Chondrocyte (in vitro differentiated cells): Measurements from ENCODE around the gene SBK1. TPM values are rescaled to one million over a fixed set of nuclear protein-coding genes. Genes with fewer than 3 reads are reported as not detected.

Experiments
- DNase-seq: peaks from one replicate; pipeline ENCODE4 v3.0.0; 2021; ENCODE audit warnings: mixed read lengths, low spot score
- H3K27ac Mint-ChIP-seq: one replicate; pipeline ENCODE4 v1.8.0; 2021; ENCODE audit warnings: mild to moderate bottlenecking, moderate library complexity, mixed read lengths; ENCODE audit not compliant: unreplicated experiment
- H3K27me3 Mint-ChIP-seq: 2 replicates; pipeline ENCODE4 v1.8.0; 2021; ENCODE audit warnings: low read depth, mixed read lengths
- H3K36me3 Mint-ChIP-seq: 2 replicates; pipeline ENCODE4 v1.8.0; 2021; ENCODE audit warnings: low read depth, mixed read lengths
- H3K4me1 Mint-ChIP-seq: 2 replicates; pipeline ENCODE4 v1.8.0; 2021; ENCODE audit warnings: low read depth, mild to moderate bottlenecking, mixed read lengths
- H3K4me3 Mint-ChIP-seq: one replicate; pipeline ENCODE4 v1.8.0; 2021; ENCODE audit warnings: mild to moderate bottlenecking, moderate library complexity, mixed read lengths; ENCODE audit not compliant: unreplicated experiment
- H3K9me3 Mint-ChIP-seq: 2 replicates; pipeline ENCODE4 v1.8.0; 2021; ENCODE audit warnings: low read depth, mixed read lengths
- total RNA-seq: library from RNA; stranded (reverse); gene quantifications from 3 replicates; pipeline ENCODE4 v1.2.1, GENCODE V29; 2021
- TF ChIP-seq, protein P1 (sequence below): fragments of 200-600 bp; sonication (generic); IDR thresholded peaks from 2 replicates; pipeline ENCODE4 v1.5.0; 2021; ENCODE audit warnings: antibody characterized with exemption, mild to moderate bottlenecking, moderate library complexity

The SBK1 gene
- total RNA-seq, 1 donor from 2014 or later: 1.5 TPM

DNA sequence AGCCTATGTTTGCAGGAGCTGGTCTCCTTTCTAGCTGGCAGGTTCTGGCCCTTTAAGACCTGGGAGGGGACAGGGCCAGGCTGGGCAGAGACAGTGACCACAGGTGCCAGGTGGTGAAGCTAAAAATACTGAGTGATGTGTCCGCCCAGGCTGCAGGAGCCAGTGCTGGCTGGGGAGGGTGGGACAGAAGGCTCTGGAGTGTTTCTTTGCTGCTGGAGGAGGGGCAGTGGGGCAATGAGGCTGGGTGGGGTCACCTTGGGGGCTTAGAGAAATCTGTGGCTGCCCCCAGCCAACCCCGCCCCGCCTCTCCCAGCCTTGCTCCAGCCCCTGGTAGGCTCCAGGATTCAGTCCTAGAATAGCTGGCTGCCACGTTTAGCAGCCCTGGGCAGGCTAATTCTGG, 30.4 kb upstream of the SBK1 start:
- TF ChIP-seq, protein P1, sequence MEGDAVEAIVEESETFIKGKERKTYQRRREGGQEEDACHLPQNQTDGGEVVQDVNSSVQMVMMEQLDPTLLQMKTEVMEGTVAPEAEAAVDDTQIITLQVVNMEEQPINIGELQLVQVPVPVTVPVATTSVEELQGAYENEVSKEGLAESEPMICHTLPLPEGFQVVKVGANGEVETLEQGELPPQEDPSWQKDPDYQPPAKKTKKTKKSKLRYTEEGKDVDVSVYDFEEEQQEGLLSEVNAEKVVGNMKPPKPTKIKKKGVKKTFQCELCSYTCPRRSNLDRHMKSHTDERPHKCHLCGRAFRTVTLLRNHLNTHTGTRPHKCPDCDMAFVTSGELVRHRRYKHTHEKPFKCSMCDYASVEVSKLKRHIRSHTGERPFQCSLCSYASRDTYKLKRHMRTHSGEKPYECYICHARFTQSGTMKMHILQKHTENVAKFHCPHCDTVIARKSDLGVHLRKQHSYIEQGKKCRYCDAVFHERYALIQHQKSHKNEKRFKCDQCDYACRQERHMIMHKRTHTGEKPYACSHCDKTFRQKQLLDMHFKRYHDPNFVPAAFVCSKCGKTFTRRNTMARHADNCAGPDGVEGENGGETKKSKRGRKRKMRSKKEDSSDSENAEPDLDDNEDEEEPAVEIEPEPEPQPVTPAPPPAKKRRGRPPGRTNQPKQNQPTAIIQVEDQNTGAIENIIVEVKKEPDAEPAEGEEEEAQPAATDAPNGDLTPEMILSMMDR: no peak
- Mint-ChIP-seq H3K36me3 (peaks cover 2% of the 10 kb centered on the region), H3K27ac (no peak overlapping the region), H3K4me3 (no peak overlapping the region), H3K9me3 (no peaks in the 10 kb centered on the region), H3K27me3 (peaks cover 35% of the 10 kb centered on the region), H3K4me1 (peaks cover 10% of the 10 kb centered on the region)
- DNase-seq: no peak

DNA sequence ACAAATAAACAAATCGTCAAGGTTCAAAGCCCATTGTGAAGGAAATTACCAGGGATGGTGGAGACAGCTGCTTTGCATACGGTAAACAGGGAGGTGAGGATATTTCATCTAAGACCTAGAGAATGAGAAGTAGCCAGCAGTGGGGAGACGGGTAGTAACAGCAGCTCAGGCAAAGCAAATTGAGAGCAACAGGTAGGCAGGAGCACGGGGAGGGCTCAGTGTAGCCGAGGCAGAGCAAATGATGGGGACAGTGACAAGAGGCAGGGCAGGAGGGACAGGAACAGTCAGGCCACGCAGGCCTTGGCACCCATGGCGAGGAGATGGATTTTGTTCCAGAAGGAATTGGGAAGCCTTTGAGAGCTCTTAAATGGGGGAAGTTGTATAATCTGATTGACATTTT, 29.0 kb upstream of the SBK1 start:
- peaks cover 33% of the 10 kb centered on the region for H3K27me3 Mint-ChIP-seq
- peaks cover 2% of the 10 kb centered on the region for H3K36me3 Mint-ChIP-seq

DNA sequence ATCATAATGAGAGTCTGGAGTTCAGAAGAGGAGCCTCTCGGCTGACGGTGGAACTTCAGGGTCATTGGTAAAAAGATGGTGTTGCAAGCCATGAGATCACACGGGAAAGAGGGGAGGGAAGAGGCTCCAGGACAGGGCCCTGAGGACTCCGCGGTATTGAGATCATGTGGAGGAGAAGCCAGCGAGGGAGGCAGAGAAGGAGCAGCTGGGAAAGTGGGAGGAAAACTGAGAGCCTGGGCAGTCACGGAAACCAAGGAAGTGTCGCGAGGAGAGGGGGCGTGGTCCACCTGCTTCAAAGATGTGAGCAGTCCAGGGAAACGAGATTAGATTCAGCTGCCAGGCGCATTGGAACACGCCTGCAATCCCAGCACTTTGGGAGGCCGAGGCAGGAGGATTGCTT, 27.7 kb upstream of the SBK1 start:
- Mint-ChIP-seq H3K4me1 (peaks cover 4% of the 10 kb centered on the region), H3K27me3 (peaks cover 32% of the 10 kb centered on the region), H3K9me3 (no peaks in the 10 kb centered on the region), H3K36me3 (peaks cover 2% of the 10 kb centered on the region), H3K27ac (no peak overlapping the region), H3K4me3 (no peak overlapping the region)
- TF ChIP-seq, protein P1: no peak
- DNase-seq: no peak

More for the DNA sequence above, 29.0 kb upstream of the SBK1 start:
- DNase-seq: no peak
- no peak overlapping the region for H3K27ac Mint-ChIP-seq
- H3K9me3 Mint-ChIP-seq: no peaks in the 10 kb centered on the region
- TF ChIP-seq, protein P1: no peak
- H3K4me3 Mint-ChIP-seq: no peak overlapping the region
- peaks cover 10% of the 10 kb centered on the region for H3K4me1 Mint-ChIP-seq

DNA sequence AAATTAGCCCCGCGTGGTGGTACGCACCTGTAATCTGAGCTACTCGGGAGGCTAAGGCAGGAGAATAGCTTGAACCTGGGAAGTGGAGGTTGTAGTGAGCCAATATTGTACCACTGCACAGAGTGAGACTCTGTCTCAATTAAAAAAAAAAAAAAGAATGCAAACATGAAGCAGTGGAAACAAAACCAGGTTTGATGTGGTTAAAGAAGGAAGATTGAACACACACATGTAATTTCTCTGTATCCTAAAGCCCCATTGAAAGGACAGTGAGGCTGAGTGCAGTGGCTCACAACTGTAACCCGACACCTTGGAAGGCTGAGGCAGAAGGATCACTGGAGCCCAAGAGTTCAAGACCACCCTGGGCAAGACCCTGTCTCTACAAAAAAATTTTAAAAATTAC, 26.5 kb upstream of the SBK1 start:
- Mint-ChIP-seq H3K4me3 (no peak overlapping the region), H3K27ac (no peak overlapping the region), H3K36me3 (peaks cover 2% of the 10 kb centered on the region), H3K4me1 (no peaks in the 10 kb centered on the region), H3K27me3 (peaks cover 24% of the 10 kb centered on the region), H3K9me3 (no peaks in the 10 kb centered on the region)
- DNase-seq: no peak
- TF ChIP-seq, protein P1: no peak

DNA sequence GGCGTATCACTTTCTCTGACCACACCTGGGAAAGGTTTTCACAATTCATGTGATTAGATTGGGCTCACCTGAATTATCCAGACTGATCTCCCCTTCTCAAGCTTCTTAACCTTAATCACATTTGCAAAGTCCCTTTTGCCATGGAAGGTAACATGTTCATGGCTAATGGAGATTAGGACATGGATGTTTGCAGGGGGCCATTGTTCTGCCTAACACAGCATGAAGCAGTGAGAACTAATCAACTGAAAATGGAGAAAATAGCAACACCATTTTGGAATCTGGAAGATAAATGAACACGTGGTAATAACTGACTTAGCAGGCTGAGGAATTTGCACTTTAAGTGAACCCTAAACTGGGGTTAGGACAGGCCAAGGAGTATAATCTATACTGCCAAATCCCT, 25.0 kb upstream of the SBK1 start:
- H3K36me3 Mint-ChIP-seq: peaks cover 2% of the 10 kb centered on the region
- no peaks in the 10 kb centered on the region for H3K9me3 Mint-ChIP-seq
- no peak overlapping the region for H3K4me3 Mint-ChIP-seq
- H3K27ac Mint-ChIP-seq: no peak overlapping the region
- peaks cover 17% of the 10 kb centered on the region for H3K27me3 Mint-ChIP-seq
- DNase-seq: no peak
- H3K4me1 Mint-ChIP-seq: no peaks in the 10 kb centered on the region
- TF ChIP-seq, protein P1: no peak
